Measurements from ENCODE around the gene HRH3. TPM values are rescaled to one million over a fixed set of nuclear protein-coding genes. Genes with fewer than 3 reads are reported as not detected.

HRH3 gene
- total RNA-seq, 1 donor from 2014 or later: not detected

- H3K9me3 Mint-ChIP-seq (ENCODE audit: unreplicated experiment): no peaks in the 10 kb centered on the region
- H3K27ac Mint-ChIP-seq (ENCODE audit: unreplicated experiment): no peak overlapping the region
- H3K4me3 Mint-ChIP-seq (ENCODE audit: unreplicated experiment): peak overlapping the region; percentile 80
- peaks cover 10% of the 10 kb centered on the region for H3K36me3 Mint-ChIP-seq (ENCODE audit: unreplicated experiment)
- no peak for DNase-seq (ENCODE audit: extremely low spot score, unreplicated experiment)
- no peak for TF ChIP-seq CTCF (IDR thresholded peaks at IDR 0.05)
- H3K4me1 Mint-ChIP-seq (ENCODE audit: unreplicated experiment): peaks cover 31% of the 10 kb centered on the region
- no peaks in the 10 kb centered on the region for H3K27me3 Mint-ChIP-seq (ENCODE audit: unreplicated experiment)
Measured at GRCh38 chr20:62240020-62240685, 20.1 kb upstream of the HRH3 start.

DNA sequence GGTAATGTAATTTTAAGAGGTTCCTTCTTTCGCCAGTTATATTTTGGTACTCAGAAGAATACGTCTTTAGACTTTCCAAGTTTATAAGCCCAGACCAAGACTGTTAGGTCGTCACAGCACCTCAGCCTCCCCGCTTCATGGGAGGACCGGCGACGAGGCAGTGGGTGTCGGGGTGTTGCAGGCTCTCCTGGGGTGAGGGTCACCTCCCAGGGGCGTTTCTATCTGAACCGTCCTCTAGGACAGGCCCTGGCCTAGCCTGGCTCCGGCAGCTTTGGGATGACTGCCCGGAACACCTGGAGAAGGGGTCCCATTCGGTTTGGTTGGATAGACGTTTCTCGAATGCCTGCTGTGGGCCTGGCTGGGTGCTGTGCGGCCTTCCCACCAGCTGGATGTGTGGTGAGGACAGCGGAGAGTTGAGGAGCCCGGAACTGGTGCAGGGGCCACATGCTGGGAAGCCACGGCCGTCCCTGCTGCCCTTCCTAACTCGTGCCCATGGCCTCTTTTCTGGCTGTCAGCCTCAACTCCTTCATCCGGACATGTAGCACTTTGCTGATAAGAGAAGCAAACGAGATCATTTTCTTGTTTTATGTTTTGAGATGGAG, 19.3 kb upstream of the HRH3 start:
- no peak for TF ChIP-seq CTCF (IDR thresholded peaks at IDR 0.05)
- peak overlapping the region; percentile 80 for H3K4me3 Mint-ChIP-seq (ENCODE audit: unreplicated experiment)
- H3K4me1 Mint-ChIP-seq (ENCODE audit: unreplicated experiment): peaks cover 31% of the 10 kb centered on the region
- H3K36me3 Mint-ChIP-seq (ENCODE audit: unreplicated experiment): peaks cover 10% of the 10 kb centered on the region
- DNase-seq (ENCODE audit: extremely low spot score, unreplicated experiment): no peak
- H3K27ac Mint-ChIP-seq (ENCODE audit: unreplicated experiment): peak overlapping the region; percentile 75
- H3K27me3 Mint-ChIP-seq (ENCODE audit: unreplicated experiment): no peaks in the 10 kb centered on the region
- H3K9me3 Mint-ChIP-seq (ENCODE audit: unreplicated experiment): no peaks in the 10 kb centered on the region

DNA sequence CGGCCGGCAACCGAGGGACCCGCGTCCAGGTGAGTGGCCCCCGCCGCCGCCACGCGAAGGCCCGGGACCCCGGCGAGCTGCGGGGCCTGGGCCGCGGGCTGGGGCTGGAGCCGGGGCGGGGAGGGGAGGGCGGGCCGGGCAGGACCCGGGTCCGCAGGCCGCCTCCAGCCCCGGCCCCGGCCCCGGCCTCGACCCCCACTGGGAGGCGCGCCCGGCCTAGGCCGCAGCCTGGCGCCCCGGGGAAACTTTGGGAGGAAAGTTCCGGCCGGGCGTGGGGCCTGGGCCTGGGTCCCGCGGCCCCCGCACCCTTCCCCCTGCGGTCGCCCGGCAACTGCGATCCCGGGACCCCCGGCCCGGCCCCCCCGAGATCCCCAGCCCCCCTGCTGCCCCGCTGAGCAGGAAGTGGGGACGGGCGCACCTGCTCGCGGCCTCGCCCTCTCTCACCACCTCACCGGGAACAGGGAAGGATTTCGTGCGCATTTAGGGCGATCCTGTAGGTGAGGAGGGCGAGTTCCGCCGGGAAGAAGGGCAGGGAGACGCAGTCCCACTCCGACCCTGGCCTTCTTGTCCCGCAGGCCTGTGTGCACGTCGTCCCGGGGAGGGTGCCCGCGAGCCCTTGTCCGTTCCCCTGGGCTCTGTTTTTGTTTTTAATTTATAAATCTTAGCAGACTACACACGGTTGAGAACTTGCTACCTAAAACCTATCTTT, 18.6 kb upstream of the HRH3 start:
- DNase-seq (ENCODE audit: extremely low spot score, unreplicated experiment): no peak
- peak overlapping the region; percentile 75 for H3K27ac Mint-ChIP-seq (ENCODE audit: unreplicated experiment)
- no peaks in the 10 kb centered on the region for H3K27me3 Mint-ChIP-seq (ENCODE audit: unreplicated experiment)
- no peak for TF ChIP-seq CTCF (IDR thresholded peaks at IDR 0.05)
- no peaks in the 10 kb centered on the region for H3K9me3 Mint-ChIP-seq (ENCODE audit: unreplicated experiment)
- peak overlapping the region; percentile 80 for H3K4me3 Mint-ChIP-seq (ENCODE audit: unreplicated experiment)
- peaks cover 10% of the 10 kb centered on the region for H3K36me3 Mint-ChIP-seq (ENCODE audit: unreplicated experiment)
- H3K4me1 Mint-ChIP-seq (ENCODE audit: unreplicated experiment): peaks cover 31% of the 10 kb centered on the region

DNA sequence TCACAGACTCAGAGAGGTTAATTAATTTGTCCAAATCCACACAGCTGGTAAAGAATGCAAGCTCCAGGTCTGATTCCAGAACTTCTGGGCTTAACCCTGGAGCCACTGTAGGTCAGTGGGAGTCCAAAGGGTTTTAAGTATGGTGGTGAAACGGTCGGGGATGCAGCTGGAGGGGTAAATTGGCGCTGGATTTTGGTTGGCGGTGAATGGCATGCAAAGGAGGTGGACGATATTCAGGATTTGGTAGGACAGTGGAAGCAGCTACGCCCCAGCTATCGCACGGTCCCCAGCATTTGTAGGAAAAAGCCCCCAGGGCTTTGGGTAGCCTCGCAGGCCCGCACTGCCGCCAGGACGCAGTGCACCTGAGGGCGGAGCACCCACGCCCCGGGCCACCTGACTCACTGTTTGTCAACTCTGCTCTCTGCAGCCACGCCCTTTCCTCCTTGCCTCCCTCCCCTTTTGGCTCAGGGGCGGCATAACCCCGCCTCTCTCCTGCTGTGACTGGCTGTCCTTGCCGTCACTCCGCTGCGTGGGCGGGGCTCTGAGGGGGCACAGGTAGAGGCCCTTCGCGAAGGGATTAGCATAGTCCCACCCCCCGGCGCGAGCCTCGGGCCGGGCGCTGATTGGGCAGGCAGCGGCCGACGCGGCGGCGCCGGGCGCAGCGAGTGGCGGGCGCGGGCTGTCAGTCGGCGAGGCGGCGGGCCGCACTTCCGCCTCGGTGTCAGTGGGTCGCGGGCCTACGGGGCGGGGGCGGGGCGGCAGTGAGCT, 17.9 kb upstream of the HRH3 start, which contains the start of gene OSBPL2:
Gene OSBPL2, plus strand, starts transcription at position 721 of the 768 bp plus-strand sequence. CDS start 17,664 bp downstream, outside the sequence.
- Mint-ChIP-seq H3K36me3 (ENCODE audit: unreplicated experiment) (peaks cover 10% of the 10 kb centered on the region), H3K9me3 (ENCODE audit: unreplicated experiment) (no peaks in the 10 kb centered on the region), H3K27ac (ENCODE audit: unreplicated experiment) (peak within 1 kb of the TSS; percentile 75), H3K4me1 (ENCODE audit: unreplicated experiment) (peaks cover 31% of the 10 kb centered on the region), H3K4me3 (ENCODE audit: unreplicated experiment) (peak within 1 kb of the TSS; percentile 87), H3K27me3 (ENCODE audit: unreplicated experiment) (no peaks in the 10 kb centered on the region)
- TF ChIP-seq CTCF (IDR thresholded peaks at IDR 0.05): no peak
- peak; percentile 100 for DNase-seq (ENCODE audit: extremely low spot score, unreplicated experiment)
